Endothelial cell of umbilical vein (primary cell): ENCODE data around the gene CHN2. TPM values are rescaled to one million over a fixed set of nuclear protein-coding genes. Genes with fewer than 3 reads are reported as not detected.

ENCODE experiments used
- BruUV-seq: library from RNA; stranded (reverse); fragments of 400-500 nt; replicated peaks from 2 replicates; lab custom pipeline; 2021; lab: Mats Ljungman, UMichigan
- CTCF ChIA-PET: fragments of 300-600, 350-600 bp; sonication (Branson Sonifier 250); formaldehyde crosslinking; loops from one replicate; lab custom pipeline; 2021; ENCODE audit warnings: antibody characterized with exemption, inconsistent platforms; lab: Charles Lee
- POLR2A ChIA-PET: fragments of 300-600, 350-600 bp; sonication (Branson Sonifier 250); formaldehyde crosslinking; loops from one replicate; lab custom pipeline; 2021; ENCODE audit warnings: antibody characterized with exemption, inconsistent platforms; lab: Charles Lee
- DNase-seq: peaks from one replicate; pipeline ENCODE4 v3.0.0-alpha.2; 2011; ENCODE audit warnings: low read depth, low spot score
- FAIRE-seq: peaks from 2 replicates; lab custom pipeline; 2011; peaks lifted over from hg19 to GRCh38; lab: Jason Lieb, UNC
- H2AFZ ChIP-seq: 2 replicates; pipeline ENCODE4 v1.6.0; 2012; ENCODE audit warnings: low read depth, low read length, control low read depth, inconsistent platforms
- H3K27ac ChIP-seq: 2 replicates; pipeline ENCODE4 v1.5.1; 2011; ENCODE audit warnings: low read depth, mild to moderate bottlenecking, control low read depth, low read length, moderate library complexity; ENCODE audit not compliant: insufficient read depth
- H3K27me3 ChIP-seq, 2 experiments: 2 replicates each; pipeline versions ENCODE4 v1.6.0 to v1.6.1; 2011; ENCODE audit warnings: low read length in 2 of 2, mixed read lengths in 1 of 2; ENCODE audit not compliant: control insufficient read depth in 2 of 2, insufficient read depth in 2 of 2
- H3K36me3 ChIP-seq, 2 experiments: 2 replicates in 1 of 2; 3 replicates in 1 of 2; pipeline ENCODE4 v1.5.1; 2011; ENCODE audit warnings: low read length in 2 of 2, mild to moderate bottlenecking in 1 of 2, moderate library complexity in 1 of 2; ENCODE audit not compliant: control insufficient read depth in 2 of 2, insufficient read depth in 2 of 2; ENCODE audit errors: extremely low read depth in 1 of 2
- H3K4me1 ChIP-seq: 3 replicates; pipeline ENCODE4 v1.5.1; 2011; ENCODE audit warnings: mild to moderate bottlenecking, low read length; ENCODE audit not compliant: control insufficient read depth, insufficient read depth; ENCODE audit errors: extremely low read depth
- H3K4me2 ChIP-seq: 2 replicates; pipeline ENCODE4 v1.6.1; 2011; ENCODE audit warnings: low read length, control low read depth, mixed read lengths; ENCODE audit not compliant: insufficient read depth
- H3K4me3 ChIP-seq, 3 experiments: fragments of 200-600 bp in 1 of 3; sonication (generic), shearing (Covaris generic) in 1 of 3; replicated peaks in 1 of 3; 2 replicates each; pipeline ENCODE4 v1.5.1; 2011 to 2016; ENCODE audit warnings: control low read depth in 3 of 3, low read length in 3 of 3, mild to moderate bottlenecking in 2 of 3, inconsistent platforms in 1 of 3, low read depth in 1 of 3, moderate library complexity in 1 of 3; ENCODE audit not compliant: insufficient read depth in 1 of 3
- H3K79me2 ChIP-seq: 2 replicates; pipeline ENCODE4 v1.6.0; 2012; ENCODE audit warnings: low read length, inconsistent platforms; ENCODE audit not compliant: control insufficient read depth, insufficient read depth
- H3K9ac ChIP-seq: replicated peaks from 2 replicates; pipeline ENCODE3; 2011; ENCODE audit warnings: low read length, control low read depth; ENCODE audit not compliant: insufficient read depth; ENCODE audit errors: extremely low read depth
- H3K9me1 ChIP-seq: replicated peaks from 3 replicates; pipeline ENCODE4 v1.6.0; 2011; ENCODE audit warnings: mild to moderate bottlenecking, low read length; ENCODE audit not compliant: control insufficient read depth, insufficient read depth; ENCODE audit errors: extremely low read depth
- H3K9me3 ChIP-seq: replicated peaks from 2 replicates; pipeline ENCODE4 v1.5.1; 2012; ENCODE audit warnings: low read length, inconsistent platforms; ENCODE audit not compliant: control insufficient read depth, insufficient read depth
- H4K20me1 ChIP-seq: replicated peaks from 2 replicates; pipeline ENCODE3; 2011; ENCODE audit warnings: mild to moderate bottlenecking, low read length; ENCODE audit not compliant: control insufficient read depth, insufficient read depth; ENCODE audit errors: extremely low read depth
- CTCF ChIP-seq, 2 donors: IDR thresholded peaks; 1 replicate in 1 of 2; 2 replicates in 1 of 2; pipeline ENCODE4 v1.5.1; 2011; ENCODE audit warnings: low read length in 2 of 2, mild to moderate bottlenecking in 2 of 2, moderate library complexity in 2 of 2, control low read depth in 1 of 2, inconsistent platforms in 1 of 2, low read depth in 1 of 2; ENCODE audit not compliant: insufficient read depth in 1 of 2; ENCODE audit errors: extremely low read depth in 1 of 2
- EZH2 ChIP-seq: IDR thresholded peaks from 2 replicates; pipeline ENCODE4 v1.6.1; 2012; ENCODE audit warnings: borderline replicate concordance, low read depth, mild to moderate bottlenecking, moderate library complexity, low read length, inconsistent platforms; ENCODE audit not compliant: severe bottlenecking
- FOS ChIP-seq: IDR thresholded peaks from 2 replicates; pipeline ENCODE4 v1.6.1; 2011; ENCODE audit warnings: mild to moderate bottlenecking, low read length, moderate library complexity, borderline replicate concordance; ENCODE audit not compliant: insufficient read depth
- GATA2 ChIP-seq: IDR thresholded peaks from 2 replicates; pipeline ENCODE4 v1.7.0; 2011; ENCODE audit warnings: low read depth, mild to moderate bottlenecking, moderate library complexity, mixed read lengths, low read length; ENCODE audit not compliant: insufficient read length, insufficient read depth
- JUN ChIP-seq: IDR thresholded peaks from 2 replicates; pipeline ENCODE4 v1.6.1; 2011; ENCODE audit warnings: borderline replicate concordance, low read depth; ENCODE audit not compliant: insufficient read length, insufficient read depth
- MAX ChIP-seq: IDR thresholded peaks from 2 replicates; pipeline ENCODE4 v1.6.1; 2011; ENCODE audit not compliant: insufficient read depth, insufficient read length
- MYC ChIP-seq: IDR thresholded peaks from one replicate; pipeline ENCODE4 v1.6.1; 2011; ENCODE audit warnings: mild to moderate bottlenecking, low read depth, low read length
- POLR2A ChIP-seq: IDR thresholded peaks from 2 replicates; pipeline ENCODE4 v1.6.1; 2012; ENCODE audit warnings: low read depth, mild to moderate bottlenecking, control low read depth, low read length
- POLR2AphosphoS5 ChIP-seq: IDR thresholded peaks from 2 replicates; pipeline ENCODE4 v1.6.1; 2012; ENCODE audit warnings: low read depth, mild to moderate bottlenecking, control low read depth, low read length, moderate library complexity; ENCODE audit not compliant: insufficient read depth
- dilution Hi-C: fragments of 300-500 bp; cut with MboI; formaldehyde crosslinking; loops from one replicate; pipeline ENCODE4 v1.15.0; 2019; ENCODE audit warnings: low sequenced_read_pairs; ENCODE audit not compliant: extremely low pct_ligation_motif_present
- intact Hi-C: fragments of 100-400 bp; cut with micrococcal nuclease; formaldehyde crosslinking; loops from one replicate; pipeline ENCODE4 v1.10.0; 2022
- polyA plus RNA-seq, 4 experiments: library from polyadenylated mRNA; depleted of rRNA in 3 of 4; stranded (reverse) in 3 of 4; unstranded in 1 of 4; fragments of >200 nt; gene quantifications; 2 replicates each; pipeline versions ENCODE4 v1.2.1 to v1.2.3, GENCODE V29; 2011 to 2012; ENCODE audit warnings: missing spikeins in 1 of 4
- total RNA-seq: library from RNA; stranded (reverse); gene quantifications from 2 replicates; pipeline ENCODE4 v1.2.3, GENCODE V29; 2021

The CHN2 gene
- total and polyA plus RNA-seq, 2 donors (not counting 3 experiments of a cell fraction or from before 2014, with no cell fraction given), result 1.4 to 5.0 TPM

GRCh38 chr7:29236071-29236580 lies 41.6 kb downstream of the CHN2 start:
- Histone ChIP-seq H2AFZ (no peak overlapping the region), H3K27ac (no peak overlapping the region), H4K20me1 (no peaks in the 10 kb centered on the region), H3K4me3 (no peak overlapping the region), H3K4me2 (no peak overlapping the region), H3K9me1 (no peaks in the 10 kb centered on the region), H3K36me3 (no peaks in the 10 kb centered on the region), H3K9me3 (no peaks in the 10 kb centered on the region), H3K4me1 (peaks cover 5% of the 10 kb centered on the region), H3K9ac (no peak overlapping the region), H3K27me3 (peaks cover 0 to 2% of the 10 kb centered on the region in 2 experiments), H3K79me2 (no peaks in the 10 kb centered on the region)
- intact Hi-C loops, result no loop called here
- dilution Hi-C loops, result no loop called here
- TF ChIP-seq EZH2, result no peak
- DNase-seq (no peak), FAIRE-seq (no peak)
- ChIA-PET CTCF (interaction anchor here (1.1 to 1.6 kb wide), 2 partner anchors 47 to 48 kb away, joined by 3 to 6 read pairs; no protein-coding TSS in a partner anchor), POLR2A (no interaction called here)
- BruUV-seq, result no TSS peak

- FAIRE-seq (no peak), DNase-seq (no peak)
- no peaks in the 10 kb centered on the region for H3K9me1 ChIP-seq
- ChIA-PET CTCF (interaction anchor here (1.1 to 1.6 kb wide), 2 partner anchors 47 to 48 kb away, joined by 3 to 6 read pairs; no protein-coding TSS in a partner anchor), POLR2A (no interaction called here)
- H3K9me3 ChIP-seq, result no peaks in the 10 kb centered on the region
- H3K4me1 ChIP-seq, result peaks cover 4% of the 10 kb centered on the region
- BruUV-seq, result no TSS peak
- dilution Hi-C loops (no loop called here), intact Hi-C loops (no loop called here)
- peaks cover 0 to 2% of the 10 kb centered on the region in 2 experiments for H3K27me3 ChIP-seq
- no peaks in the 10 kb centered on the region for H3K79me2 ChIP-seq
- no peaks in the 10 kb centered on the region for H4K20me1 ChIP-seq
- H2AFZ ChIP-seq, result no peak overlapping the region
- no peak overlapping the region for H3K4me3 ChIP-seq
- no peak overlapping the region for H3K27ac ChIP-seq
- TF ChIP-seq FOS (no peak), JUN (no peak), EZH2 (no peak), MYC (no peak), CTCF (IDR thresholded peaks at IDR 0.05; ENCODE audit: extremely low read depth in 1 of 2, insufficient read depth in 1 of 2, low read depth in 1 of 2, low read length in 2 of 2) (no peak), GATA2 (no peak), POLR2AphosphoS5 (no peak), POLR2A (no peak), MAX (no peak)
- H3K36me3 ChIP-seq, result no peaks in the 10 kb centered on the region
- H3K4me2 ChIP-seq, result no peak overlapping the region
- H3K9ac ChIP-seq, result no peak overlapping the region
These were observed 42.1 kb downstream of the CHN2 start for GRCh38 chr7:29236649-29237048.
